Nephron progenitor cell (in vitro differentiated cells): ENCODE measurements around the gene CSHL1.
"Not testable (repeated sequence)": the region's sequence is repeated elsewhere in the genome, so short reads cannot be mapped to it uniquely, and the experiment has no call there.

Source experiments
- DNase-seq: peaks from one replicate; pipeline ENCODE4 v3.0.0; 2021
- H3K27ac Mint-ChIP-seq: 2 replicates; pipeline ENCODE4 v1.8.0; 2021; ENCODE audit warnings: mild to moderate bottlenecking, moderate library complexity, mixed read lengths
- H3K27me3 Mint-ChIP-seq: 2 replicates; pipeline ENCODE4 v1.8.0; 2021; ENCODE audit warnings: mild to moderate bottlenecking, low read depth, mixed read lengths; ENCODE audit not compliant: poor library complexity
- H3K36me3 Mint-ChIP-seq: 2 replicates; pipeline ENCODE4 v1.8.0; 2021; ENCODE audit warnings: low read depth, mixed read lengths
- H3K4me1 Mint-ChIP-seq: 2 replicates; pipeline ENCODE4 v1.8.0; 2021; ENCODE audit warnings: mixed read lengths
- H3K4me3 Mint-ChIP-seq: 2 replicates; pipeline ENCODE4 v1.8.0; 2021; ENCODE audit warnings: mild to moderate bottlenecking, moderate library complexity, mixed read lengths
- H3K9me3 Mint-ChIP-seq: 2 replicates; pipeline ENCODE4 v1.8.0; 2021; ENCODE audit warnings: mild to moderate bottlenecking, moderate library complexity, mixed read lengths
- TF ChIP-seq, protein P1 (sequence below): fragments of 200-600 bp; sonication (generic); IDR thresholded peaks from 2 replicates; pipeline ENCODE4 v1.5.0; 2021; ENCODE audit warnings: antibody characterized with exemption

Gene CSHL1

DNA sequence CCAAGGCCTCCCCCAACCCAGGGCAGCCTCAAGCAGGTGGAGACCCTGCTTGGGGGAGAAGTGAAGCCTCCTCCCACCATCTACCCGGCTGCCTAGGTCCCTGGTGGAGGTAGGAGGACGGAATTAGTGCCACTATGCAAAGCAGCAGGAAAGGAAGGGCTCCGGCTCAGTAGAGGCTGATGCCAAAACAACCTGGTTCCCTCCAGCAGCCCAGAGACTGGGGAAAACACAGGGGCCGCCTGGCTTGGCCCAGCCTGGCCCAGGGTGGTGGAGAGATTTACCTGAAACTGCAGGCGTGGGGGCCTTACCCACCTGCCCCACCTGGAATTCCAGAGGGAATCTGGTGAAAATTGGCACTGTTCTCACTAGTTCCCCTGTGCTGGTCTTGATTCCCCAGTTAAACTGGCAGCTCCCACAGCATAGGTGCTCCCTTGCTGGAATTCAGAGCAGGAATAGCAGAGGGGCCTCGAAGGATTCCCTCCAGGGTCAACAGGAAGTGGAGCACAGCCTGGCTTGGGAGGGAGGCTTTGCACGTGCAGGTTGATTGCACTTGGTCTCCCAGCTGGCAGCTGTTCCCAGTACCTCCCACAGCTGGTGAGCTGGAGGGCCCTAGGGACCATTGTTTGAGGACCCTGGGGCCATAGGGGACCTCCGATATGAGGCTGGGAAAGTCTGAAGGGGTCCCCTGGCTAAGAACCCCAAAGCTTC is 16.6 kb upstream of the CSHL1 start:
- Mint-ChIP-seq H3K4me3 (no peak overlapping the region), H3K9me3 (no peaks in the 10 kb centered on the region), H3K27ac (no peak overlapping the region), H3K36me3 (no peaks in the 10 kb centered on the region), H3K4me1 (peaks cover 18% of the 10 kb centered on the region), H3K27me3 (peaks cover 2% of the 10 kb centered on the region)
- TF ChIP-seq, protein P1, sequence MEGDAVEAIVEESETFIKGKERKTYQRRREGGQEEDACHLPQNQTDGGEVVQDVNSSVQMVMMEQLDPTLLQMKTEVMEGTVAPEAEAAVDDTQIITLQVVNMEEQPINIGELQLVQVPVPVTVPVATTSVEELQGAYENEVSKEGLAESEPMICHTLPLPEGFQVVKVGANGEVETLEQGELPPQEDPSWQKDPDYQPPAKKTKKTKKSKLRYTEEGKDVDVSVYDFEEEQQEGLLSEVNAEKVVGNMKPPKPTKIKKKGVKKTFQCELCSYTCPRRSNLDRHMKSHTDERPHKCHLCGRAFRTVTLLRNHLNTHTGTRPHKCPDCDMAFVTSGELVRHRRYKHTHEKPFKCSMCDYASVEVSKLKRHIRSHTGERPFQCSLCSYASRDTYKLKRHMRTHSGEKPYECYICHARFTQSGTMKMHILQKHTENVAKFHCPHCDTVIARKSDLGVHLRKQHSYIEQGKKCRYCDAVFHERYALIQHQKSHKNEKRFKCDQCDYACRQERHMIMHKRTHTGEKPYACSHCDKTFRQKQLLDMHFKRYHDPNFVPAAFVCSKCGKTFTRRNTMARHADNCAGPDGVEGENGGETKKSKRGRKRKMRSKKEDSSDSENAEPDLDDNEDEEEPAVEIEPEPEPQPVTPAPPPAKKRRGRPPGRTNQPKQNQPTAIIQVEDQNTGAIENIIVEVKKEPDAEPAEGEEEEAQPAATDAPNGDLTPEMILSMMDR = no peak
- DNase-seq = no peak

DNA sequence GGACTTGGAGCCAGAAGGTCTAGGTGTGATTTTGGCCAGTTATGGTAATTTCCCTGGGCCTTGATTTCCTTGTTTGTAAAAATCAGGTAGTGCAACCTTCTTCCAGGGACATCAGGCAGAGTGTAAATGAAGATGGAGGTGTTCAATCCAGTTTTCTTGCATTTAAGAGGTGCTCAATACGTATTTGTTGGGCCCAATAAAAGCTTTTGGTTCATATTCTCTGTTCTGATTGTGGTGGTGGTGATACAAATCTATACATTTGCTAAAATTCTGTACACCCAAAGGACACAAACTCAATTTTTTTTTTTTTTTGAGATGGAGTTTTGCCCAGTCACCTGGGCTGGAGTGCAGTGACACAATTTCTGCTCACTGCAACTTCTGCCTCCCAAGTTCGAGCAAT is 15.1 kb upstream of the CSHL1 start:
- peaks cover 4% of the 10 kb centered on the region for H3K27me3 Mint-ChIP-seq
- H3K9me3 Mint-ChIP-seq = no peaks in the 10 kb centered on the region
- peaks cover 12% of the 10 kb centered on the region for H3K4me1 Mint-ChIP-seq
- no peak overlapping the region for H3K27ac Mint-ChIP-seq
- H3K4me3 Mint-ChIP-seq = no peak overlapping the region
- TF ChIP-seq, protein P1 = no peak
- H3K36me3 Mint-ChIP-seq = no peaks in the 10 kb centered on the region
- DNase-seq = no peak

DNA sequence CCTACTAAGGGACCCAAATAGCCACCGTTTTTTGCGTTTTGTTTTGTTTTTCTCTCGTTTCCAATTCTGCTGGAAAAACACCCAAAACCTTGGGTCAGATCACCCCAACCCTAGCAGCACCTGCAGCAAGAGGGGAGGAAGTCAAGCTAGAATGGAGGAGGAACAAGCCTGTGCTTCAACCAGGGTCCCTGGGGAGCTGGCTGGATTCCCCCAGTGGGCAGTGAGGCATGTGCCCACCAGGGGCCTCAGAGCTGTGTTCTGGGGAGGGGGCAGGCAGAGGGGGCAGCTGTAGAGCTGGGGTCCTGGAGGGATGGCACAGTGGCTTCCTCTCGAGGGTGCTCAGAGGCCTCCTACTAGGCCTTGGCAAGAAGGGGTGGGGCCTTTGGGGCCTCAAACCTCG is 14.6 kb upstream of the CSHL1 start:
- TF ChIP-seq, protein P1 = no peak
- Mint-ChIP-seq H3K27ac (no peak overlapping the region), H3K36me3 (no peaks in the 10 kb centered on the region), H3K27me3 (peaks cover 4% of the 10 kb centered on the region), H3K9me3 (no peaks in the 10 kb centered on the region), H3K4me3 (no peak overlapping the region), H3K4me1 (peaks cover 6% of the 10 kb centered on the region)
- DNase-seq = no peak

DNA sequence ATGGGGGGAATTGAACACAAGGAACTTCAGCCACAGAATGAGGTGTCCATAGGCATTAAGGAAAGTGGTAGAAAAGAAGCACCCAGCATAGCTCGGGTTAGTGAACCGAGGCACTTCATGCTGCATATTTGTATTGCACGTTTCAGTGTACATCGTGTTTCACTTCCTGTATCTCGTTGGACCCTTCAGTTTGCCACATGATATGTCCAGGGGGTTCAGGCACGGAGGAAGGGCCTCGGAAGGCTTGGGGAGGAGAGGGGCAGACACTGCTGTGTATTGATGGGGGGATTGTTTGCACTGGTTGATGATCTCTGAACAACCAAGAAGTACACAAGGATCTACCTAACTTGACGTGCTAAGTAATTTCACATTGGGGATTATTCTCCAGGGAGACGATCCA is 11.3 kb upstream of the CSHL1 start:
- H3K36me3 Mint-ChIP-seq, H3K4me3 Mint-ChIP-seq, H3K9me3 Mint-ChIP-seq, DNase-seq, H3K27ac Mint-ChIP-seq: not testable (repeated sequence)
- H3K4me1 Mint-ChIP-seq = peaks cover 23% of the 10 kb centered on the region
- peaks cover 27% of the 10 kb centered on the region for H3K27me3 Mint-ChIP-seq

DNA sequence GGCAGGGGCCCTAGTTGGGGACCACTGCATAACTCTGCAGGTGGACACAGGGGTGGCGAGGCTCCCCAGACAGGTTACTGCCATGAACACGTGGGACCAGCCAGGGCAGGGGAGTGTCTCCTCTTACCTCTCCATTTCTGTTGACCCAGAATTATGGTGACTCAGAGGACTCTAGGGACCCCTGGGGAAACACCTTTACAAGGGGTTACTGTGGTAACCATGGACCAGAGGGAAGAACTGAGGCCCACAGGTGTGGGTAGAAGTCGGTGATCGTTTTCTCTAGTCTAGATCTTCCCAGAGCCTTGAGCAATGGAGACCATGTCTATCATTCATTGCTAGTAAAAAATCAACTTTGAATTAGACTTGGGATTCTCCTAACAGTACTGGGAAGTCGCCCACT is 9.7 kb upstream of the CSHL1 start:
- not testable (repeated sequence) for H3K27ac Mint-ChIP-seq, H3K9me3 Mint-ChIP-seq, H3K4me3 Mint-ChIP-seq, H3K36me3 Mint-ChIP-seq, DNase-seq
- peaks cover 23% of the 10 kb centered on the region for H3K4me1 Mint-ChIP-seq
- peaks cover 43% of the 10 kb centered on the region for H3K27me3 Mint-ChIP-seq

DNA sequence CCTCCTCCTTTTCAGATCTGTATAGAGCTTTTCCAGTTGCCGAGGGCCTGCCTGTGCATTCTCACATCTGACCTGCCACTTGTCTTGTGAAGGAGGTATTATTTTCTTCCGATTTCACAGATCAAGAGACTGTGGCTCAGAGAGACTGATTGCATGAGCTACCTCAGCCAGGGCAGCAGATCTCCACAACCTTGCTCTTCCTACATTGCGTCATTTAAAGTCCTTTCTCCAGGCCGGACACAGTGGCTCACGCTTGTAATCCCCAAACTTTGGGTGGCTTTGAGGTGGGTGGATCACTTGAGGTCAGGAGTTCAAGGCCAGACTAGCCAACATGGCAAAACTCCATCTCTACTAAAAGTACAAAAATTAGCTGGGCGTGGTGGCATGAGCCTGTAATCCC is 9.0 kb upstream of the CSHL1 start:
- DNase-seq, H3K27ac Mint-ChIP-seq, H3K36me3 Mint-ChIP-seq, H3K9me3 Mint-ChIP-seq, H3K4me3 Mint-ChIP-seq: not testable (repeated sequence)
- Mint-ChIP-seq H3K27me3 (peaks cover 48% of the 10 kb centered on the region), H3K4me1 (peaks cover 23% of the 10 kb centered on the region)

DNA sequence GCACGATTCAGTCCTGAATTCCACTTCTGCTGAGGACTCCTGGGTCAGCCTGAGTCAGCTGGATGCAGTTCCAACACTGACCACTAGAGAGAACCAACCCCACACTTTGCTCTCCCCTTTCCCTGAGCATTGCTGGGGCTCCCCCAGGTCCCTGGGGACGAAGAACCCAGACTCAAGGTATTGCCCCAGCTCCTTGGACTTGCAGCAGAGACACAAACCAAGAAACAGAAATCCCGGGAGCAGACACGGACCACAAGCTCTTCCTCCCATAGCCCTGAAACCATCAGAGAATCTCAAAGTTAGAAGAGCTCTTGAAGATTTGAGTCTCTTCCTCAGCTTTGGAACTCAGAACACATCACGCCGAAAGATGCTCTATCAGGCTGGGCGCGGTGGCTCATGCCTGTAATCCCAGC is 8.3 kb upstream of the CSHL1 start:
- H3K27me3 Mint-ChIP-seq = peaks cover 55% of the 10 kb centered on the region
- H3K4me3 Mint-ChIP-seq = no peak overlapping the region
- TF ChIP-seq, protein P1 = peak; percentile 84
- no peak overlapping the region for H3K27ac Mint-ChIP-seq
- DNase-seq = peak; percentile 74
- H3K9me3 Mint-ChIP-seq = no peaks in the 10 kb centered on the region
- peaks cover 23% of the 10 kb centered on the region for H3K4me1 Mint-ChIP-seq
- H3K36me3 Mint-ChIP-seq = no peaks in the 10 kb centered on the region

DNA sequence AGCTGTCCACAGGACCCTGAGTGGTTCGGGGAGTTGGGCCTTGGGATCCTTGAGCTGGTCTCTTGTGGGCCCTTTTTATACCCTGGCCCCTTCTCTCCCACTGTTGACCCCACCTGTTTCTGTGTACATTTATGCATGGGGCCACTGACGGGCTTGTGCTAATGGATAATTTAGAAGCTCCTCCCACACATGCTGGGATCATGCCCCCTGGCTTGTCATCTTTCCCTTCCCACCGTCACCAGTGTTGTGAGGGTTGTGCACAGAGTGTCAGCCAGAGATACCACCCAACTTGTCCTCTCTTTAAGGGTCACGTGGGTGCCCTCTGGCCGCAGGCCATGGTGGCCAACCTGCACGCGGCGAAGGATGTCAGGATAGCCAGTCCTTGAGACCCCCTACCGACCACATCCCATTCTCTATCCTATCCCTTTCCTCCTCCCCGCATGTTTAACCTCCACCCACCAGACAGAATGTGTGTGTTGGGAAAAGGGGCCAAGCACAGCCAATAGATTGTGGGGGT is 7.8 kb upstream of the CSHL1 start, which contains the start of gene GH1:
Gene GH1 (minus strand): TSS at position 51 of the 517 bp plus-strand sequence. CDS start 63 bp downstream, outside the sequence.
- H3K9me3 Mint-ChIP-seq, H3K4me3 Mint-ChIP-seq, H3K27ac Mint-ChIP-seq, DNase-seq, H3K36me3 Mint-ChIP-seq: not testable (repeated sequence)
- peaks cover 23% of the 10 kb centered on the region for H3K4me1 Mint-ChIP-seq
- peaks cover 60% of the 10 kb centered on the region for H3K27me3 Mint-ChIP-seq
